ENCODE measurements around the gene WTIP. TPM values are rescaled to one million over a fixed set of nuclear protein-coding genes. Genes with fewer than 3 reads are reported as not detected.
"Not testable (repeated sequence)": the region's sequence is repeated elsewhere in the genome, so short reads cannot be mapped to it uniquely, and the experiment has no call there.

WTIP gene
- total and polyA plus RNA-seq, 2 of the 13 experiments (the other 11 are each of a cell fraction or from before 2014, with no cell fraction given) = 15.0 to 18.1 TPM

DNA sequence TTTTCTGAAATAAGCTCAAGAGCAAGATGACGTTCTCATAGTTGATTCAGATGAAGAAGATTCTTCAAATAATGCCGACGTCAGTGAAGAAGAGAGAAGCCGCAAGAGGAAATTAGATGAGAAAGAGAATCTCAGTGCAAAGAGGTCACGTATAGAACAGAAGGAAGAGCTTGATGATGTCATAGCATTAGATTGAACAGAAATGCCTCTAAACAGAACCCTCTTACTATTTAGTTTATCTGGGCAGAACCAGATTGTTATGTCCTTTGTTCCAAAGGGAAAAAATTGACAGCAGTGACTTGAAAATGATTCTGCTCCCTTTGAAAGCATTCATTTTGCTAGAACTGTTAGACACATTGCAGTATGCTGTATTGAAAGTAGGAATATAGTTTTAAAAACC lies 12.5 kb upstream of the WTIP start:
- H2AFZ ChIP-seq (ENCODE audit: low read length); H4K20me1 ChIP-seq (ENCODE audit: insufficient read depth, low read length); DNase-seq (ENCODE audit: low spot score); H3K27me3 ChIP-seq (ENCODE audit: control insufficient read depth in 1 of 2, insufficient read depth in 2 of 2, low read length in 2 of 2); H3K9me3 ChIP-seq (ENCODE audit: low read length); intact Hi-C loops (cut with micrococcal nuclease; ENCODE audit: unreplicated experiment); BruUV-seq (replicated peaks); FAIRE-seq; H3K79me2 ChIP-seq (ENCODE audit: insufficient read depth, low read length); POLR2A ChIA-PET; H3K4me2 ChIP-seq (ENCODE audit: low read depth, low read length); ATAC-seq; in situ Hi-C loops (cut with HindIII; ENCODE audit: extremely low pct_ligation_motif_present, low pct_unique_long_range_greater_than_20kb); H3K27ac ChIP-seq (ENCODE audit: extremely low read length, insufficient read depth, low read length); H3K9ac ChIP-seq (ENCODE audit: insufficient read depth, low read depth, low read length); H3K4me3 ChIP-seq (replicated peaks in 1 of 3; ENCODE audit: insufficient read depth in 1 of 3, low read depth in 2 of 3, low read length in 3 of 3); TF ChIP-seq ATF7, CREB1 (CRISPR knock-in tag; IDR thresholded peaks at IDR 0.05): not testable (repeated sequence)
- WGBS (ENCODE audit: low lambda C conversion rate) = 94% methylated on average over 5 of the region's 5 CpGs
- CTCF ChIA-PET (ENCODE audit: low intra/inter-chr PET ratio, low total read pairs) = interaction anchor here (1.4 kb wide), 1 partner anchor 32 kb away, joined by 4 read pairs; no protein-coding TSS in a partner anchor
- peaks cover 11% of the 10 kb centered on the region for H3K4me1 ChIP-seq (ENCODE audit: insufficient read depth, low read length)
- H3K36me3 ChIP-seq (replicated peaks in 1 of 2; ENCODE audit: control insufficient read depth in 1 of 2, insufficient read depth in 2 of 2, low read length in 2 of 2) = peaks cover 15 to 73% of the 10 kb centered on the region in 2 experiments
- TF ChIP-seq ATF7 (IDR thresholded peaks at IDR 0.05) = peak; percentile 71
- peak; percentile 35; the same call in 1 of the 2 replicates for TF ChIP-seq CREB1 (IDR thresholded peaks at IDR 0.05)

DNA sequence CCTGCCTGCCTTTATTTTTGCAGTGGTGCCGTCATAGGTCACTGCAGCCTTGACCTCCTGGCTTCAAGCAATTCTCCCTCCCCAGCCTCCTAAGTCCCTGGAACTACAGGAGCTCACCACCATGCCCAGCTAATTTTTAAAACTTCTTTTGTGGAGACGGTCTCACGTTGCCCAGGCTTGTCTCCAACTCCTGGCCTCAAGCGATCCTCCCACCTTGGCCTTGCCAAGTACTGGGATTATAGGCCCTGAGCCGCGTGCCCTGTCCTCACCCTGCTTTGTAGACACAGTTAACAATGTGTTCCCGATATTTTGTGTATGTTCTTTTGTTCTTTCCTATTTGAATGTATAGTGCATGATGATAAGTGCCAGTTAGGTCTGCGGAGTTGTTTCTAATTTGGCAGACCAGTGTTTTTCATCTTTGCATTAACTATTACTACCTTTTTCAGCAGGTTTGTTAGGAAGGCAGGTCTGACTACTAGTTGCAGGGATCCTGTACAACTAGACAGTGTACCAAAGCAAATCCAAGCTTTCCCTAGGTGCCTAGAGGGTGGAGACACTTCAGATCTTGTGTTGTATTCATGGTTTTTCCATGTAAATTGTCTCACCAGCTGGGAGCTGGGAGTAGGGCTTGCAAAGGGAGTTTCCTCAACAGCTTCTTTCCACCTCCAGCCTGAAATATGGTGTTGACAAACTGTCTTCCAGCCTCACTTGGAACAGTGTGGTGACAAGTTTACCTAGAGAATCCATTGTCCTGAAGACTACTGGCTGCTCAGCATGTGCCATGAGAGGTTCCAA lies 9.5 kb upstream of the WTIP start:
- no peak overlapping the region for H3K9ac ChIP-seq (ENCODE audit: insufficient read depth, low read depth, low read length)
- 96% methylated on average over 8 of the region's 8 CpGs for WGBS (ENCODE audit: low lambda C conversion rate)
- TF ChIP-seq ZNF569 (CRISPR knock-in tag; IDR thresholded peaks at IDR 0.05; ENCODE audit: borderline replicate concordance) = no peak
- no peak for TF ChIP-seq ZMAT3 (CRISPR knock-in tag; conservative IDR thresholded peaks at IDR 0.05)
- no peak for TF ChIP-seq ZNF879 (CRISPR knock-in tag; IDR thresholded peaks at IDR 0.05)
- TF ChIP-seq ZKSCAN5 (CRISPR knock-in tag; IDR thresholded peaks at IDR 0.05) = no peak
- no peak overlapping the region for H2AFZ ChIP-seq (ENCODE audit: low read length)
- no peak overlapping the region for H3K4me3 ChIP-seq (replicated peaks in 1 of 3; ENCODE audit: insufficient read depth in 1 of 3, low read depth in 2 of 3, low read length in 3 of 3)
- DNase-seq (ENCODE audit: low spot score) = no peak
- POLR2A ChIA-PET = no interaction called here
- H3K27me3 ChIP-seq (ENCODE audit: control insufficient read depth in 1 of 2, insufficient read depth in 2 of 2, low read length in 2 of 2) = no peaks in the 10 kb centered on the region
- peaks cover 8 to 45% of the 10 kb centered on the region in 2 experiments for H3K36me3 ChIP-seq (replicated peaks in 1 of 2; ENCODE audit: control insufficient read depth in 1 of 2, insufficient read depth in 2 of 2, low read length in 2 of 2)
- H4K20me1 ChIP-seq (ENCODE audit: insufficient read depth, low read length) = no peaks in the 10 kb centered on the region
- no peak overlapping the region for H3K4me2 ChIP-seq (ENCODE audit: low read depth, low read length)
- H3K9me3 ChIP-seq (ENCODE audit: low read length) = no peaks in the 10 kb centered on the region
- CTCF ChIA-PET (ENCODE audit: low intra/inter-chr PET ratio, low total read pairs) = interaction anchor here (1.8 kb wide), 1 partner anchor 29 kb away, joined by 12 read pairs; no protein-coding TSS in a partner anchor
- in situ Hi-C loops (cut with HindIII; ENCODE audit: extremely low pct_ligation_motif_present, low pct_unique_long_range_greater_than_20kb) = no loop called here
- no peak for FAIRE-seq
- H3K79me2 ChIP-seq (ENCODE audit: insufficient read depth, low read length) = no peaks in the 10 kb centered on the region
- no peak overlapping the region for H3K27ac ChIP-seq (ENCODE audit: extremely low read length, insufficient read depth, low read length)
- H3K4me1 ChIP-seq (ENCODE audit: insufficient read depth, low read length) = peaks cover 11% of the 10 kb centered on the region
- intact Hi-C loops (cut with micrococcal nuclease; ENCODE audit: unreplicated experiment) = loop anchor here (1.0 kb wide), 1 partner anchor 29 kb away; no protein-coding TSS in a partner anchor
- no peak for ATAC-seq
- BruUV-seq (replicated peaks) = no TSS peak
